Stomach (tissue), 9 donors: ENCODE results near the gene DHDDS. TPM values are rescaled to one million over a fixed set of nuclear protein-coding genes. Genes with fewer than 3 reads are reported as not detected.

ENCODE experiments used
- DNase-seq, 2 donors: peaks; one replicate each; pipeline versions ENCODE4 v3.0.0 to v3.0.0-alpha.2; 2013 to 2019
- H3K27ac ChIP-seq, 5 donors: fragments of 200-600 bp in 4 of 5; sonication (generic) in 4 of 5; one replicate each; pipeline ENCODE4 v1.5.1; 2013 to 2019; ENCODE audit warnings: mild to moderate bottlenecking in 1 of 5, moderate library complexity in 1 of 5
- H3K27me3 ChIP-seq, 3 donors: fragments of 200-600 bp; sonication (generic); one replicate each; pipeline ENCODE4 v1.5.1; 2017 to 2019; ENCODE audit warnings: mixed run types in 1 of 3
- H3K36me3 ChIP-seq, 4 donors: fragments of 200-600 bp; sonication (generic); 1 replicate in 3 of 4; 2 replicates in 1 of 4; pipeline ENCODE4 v1.5.1; 2016 to 2019
- H3K4me1 ChIP-seq, 4 donors: fragments of 200-600 bp; sonication (generic); one replicate each; pipeline ENCODE4 v1.5.1; 2016 to 2019
- H3K4me3 ChIP-seq, 4 donors: fragments of 200-600 bp; sonication (generic) in 3 of 4; one replicate each; pipeline ENCODE4 v1.5.1; 2016 to 2019; ENCODE audit warnings: mild to moderate bottlenecking in 1 of 4
- H3K9me3 ChIP-seq, 4 donors: fragments of 200-600 bp; sonication (generic); one replicate each; pipeline ENCODE4 v1.5.1; 2016 to 2019
- CTCF ChIP-seq, 7 experiments: fragments of 450-650 bp in 4 of 7; fragments of 200-600 bp in 3 of 7; sonication (generic) in 3 of 7; IDR thresholded peaks; one replicate each; pipeline ENCODE4 v1.5.1; 2016 to 2019; ENCODE audit warnings: antibody characterized with exemption in 7 of 7, control low read depth in 2 of 7, mild to moderate bottlenecking in 1 of 7
- EP300 ChIP-seq: sonication (generic); formaldehyde crosslinking; IDR thresholded peaks from one replicate; pipeline ENCODE4 v1.6.1; 2017; ENCODE audit warnings: antibody characterized with exemption
- POLR2A ChIP-seq, 4 donors: fragments of 450-650 bp; IDR thresholded peaks; one replicate each; pipeline ENCODE4 v1.6.1; 2016; ENCODE audit warnings: antibody characterized with exemption in 4 of 4, control low read depth in 2 of 4, mild to moderate bottlenecking in 1 of 4, moderate library complexity in 1 of 4
- POLR2AphosphoS5 ChIP-seq, 3 donors: sonication (generic); formaldehyde crosslinking; IDR thresholded peaks; one replicate each; pipeline ENCODE4 v1.6.1; 2016; ENCODE audit warnings: antibody characterized with exemption in 3 of 3
- WGBS, 5 donors: extraction: QIAGEN DNeasy Blood & Tissue Kit in 3 of 5; methylation state at CpG; one replicate each; pipeline versions ENCODE4 v1.1.5 to v1.1.7; 2013 to 2018; 5-methylcytosine and 5-hydroxymethylcytosine counted together
- intact Hi-C: fragments of 100-400 bp; cut with DNase I; formaldehyde crosslinking; loops from one replicate; pipeline ENCODE4 v1.15.1; 2023; ENCODE audit warnings: low total_unique reads
- polyA plus RNA-seq, 3 donors: library from polyadenylated mRNA; stranded (reverse); fragments of 200-250 nt; gene quantifications; one replicate each; pipeline ENCODE4 v1.2.3, GENCODE V29; 2013
- total RNA-seq, 5 donors: library from RNA; depleted of rRNA; stranded (reverse); fragments of >200 nt; gene quantifications; one replicate each; pipeline versions ENCODE4 v1.1.0 to v1.2.3, GENCODE V29; 2014 to 2016
- donor health status: healthy with polysubstance abuse.
- donor health status: Bipolar disorder and iron deficiency.
- donor health status: healthy.

DHDDS gene
- total and polyA plus RNA-seq, 8 donors: 15.3 to 63.6 (median 43.7) TPM

GRCh38 chr1:26412180-26412840 is 19.8 kb upstream of the DHDDS start:
- Histone ChIP-seq H3K27ac (no peak overlapping the region), H3K27me3 (peaks cover 20 to 90% (median 68%) of the 10 kb centered on the region in 3 donors), H3K36me3 (no peaks in the 10 kb centered on the region), H3K4me3 (no peak overlapping the region), H3K4me1 (peaks cover 0 to 11% (median 5%) of the 10 kb centered on the region in 4 donors), H3K9me3 (no peaks in the 10 kb centered on the region)
- intact Hi-C loops: no loop called here
- WGBS, 5 donors: 17 to 28% (median 25%) methylated on average over 9 of the region's 9 CpGs
- DNase-seq: no peak
- TF ChIP-seq CTCF (IDR thresholded peaks at IDR 0.05) (no peak), POLR2AphosphoS5 (IDR thresholded peaks at IDR 0.05) (no peak), POLR2A (IDR thresholded peaks at IDR 0.05) (no peak), EP300 (no peak)

- H3K36me3 ChIP-seq: no peaks in the 10 kb centered on the region
- no peaks in the 10 kb centered on the region for H3K9me3 ChIP-seq
- DNase-seq: no peak
- TF ChIP-seq POLR2AphosphoS5 (IDR thresholded peaks at IDR 0.05) (no peak), POLR2A (IDR thresholded peaks at IDR 0.05) (no peak), EP300 (no peak), CTCF (IDR thresholded peaks at IDR 0.05) (no peak)
- 0 to 10% (median 7%) methylated on average over 1 of the region's 1 CpG for WGBS, 5 donors
- H3K27ac ChIP-seq: no peak overlapping the region
- peaks cover 20 to 87% (median 68%) of the 10 kb centered on the region in 3 donors for H3K27me3 ChIP-seq
- H3K4me1 ChIP-seq: peaks cover 0 to 11% (median 5%) of the 10 kb centered on the region in 4 donors
- no peak overlapping the region for H3K4me3 ChIP-seq
- intact Hi-C loops: no loop called here
Measured at GRCh38 chr1:26413031-26413430, 19.1 kb upstream of the DHDDS start.

GRCh38 chr1:26417111-26417759 is 14.9 kb upstream of the DHDDS start:
- no peaks in the 10 kb centered on the region for H3K36me3 ChIP-seq
- no peak overlapping the region for H3K27ac ChIP-seq
- H3K27me3 ChIP-seq: peaks cover under 1 to 81% (median 36%) of the 10 kb centered on the region in 3 donors
- H3K4me1 ChIP-seq: no peaks in the 10 kb centered on the region
- TF ChIP-seq POLR2A (IDR thresholded peaks at IDR 0.05) (no peak), EP300 (no peak), CTCF (IDR thresholded peaks at IDR 0.05) (peak in 5 of 7 experiments; percentile 16 to 79 (median 62)), POLR2AphosphoS5 (IDR thresholded peaks at IDR 0.05) (no peak)
- no peak overlapping the region for H3K4me3 ChIP-seq
- 19 to 28% (median 22%) methylated on average over 6 to 9 of the region's 9 CpGs for WGBS, 5 donors
- intact Hi-C loops: no loop called here
- H3K9me3 ChIP-seq: no peaks in the 10 kb centered on the region
- peak; percentile 84 to 88 for DNase-seq

GRCh38 chr1:26418865-26419349 is 13.2 kb upstream of the DHDDS start:
- WGBS, 5 donors: 19 to 34% (median 28%) methylated on average over 5 of the region's 5 CpGs

More at GRCh38 chr1:26418865-26419349, 13.2 kb upstream of the DHDDS start:
- no peak for TF ChIP-seq CTCF (IDR thresholded peaks at IDR 0.05)
- H3K27me3 ChIP-seq: peaks cover 0 to 75% (median 20%) of the 10 kb centered on the region in 3 donors
- H3K27ac ChIP-seq: no peak overlapping the region
- H3K36me3 ChIP-seq: no peaks in the 10 kb centered on the region
- DNase-seq: no peak
- no peaks in the 10 kb centered on the region for H3K9me3 ChIP-seq
- intact Hi-C loops: no loop called here
- no peak overlapping the region for H3K4me3 ChIP-seq
- no peaks in the 10 kb centered on the region for H3K4me1 ChIP-seq
